Measurements from ENCODE around the gene CEP85.

CEP85 gene

DNA sequence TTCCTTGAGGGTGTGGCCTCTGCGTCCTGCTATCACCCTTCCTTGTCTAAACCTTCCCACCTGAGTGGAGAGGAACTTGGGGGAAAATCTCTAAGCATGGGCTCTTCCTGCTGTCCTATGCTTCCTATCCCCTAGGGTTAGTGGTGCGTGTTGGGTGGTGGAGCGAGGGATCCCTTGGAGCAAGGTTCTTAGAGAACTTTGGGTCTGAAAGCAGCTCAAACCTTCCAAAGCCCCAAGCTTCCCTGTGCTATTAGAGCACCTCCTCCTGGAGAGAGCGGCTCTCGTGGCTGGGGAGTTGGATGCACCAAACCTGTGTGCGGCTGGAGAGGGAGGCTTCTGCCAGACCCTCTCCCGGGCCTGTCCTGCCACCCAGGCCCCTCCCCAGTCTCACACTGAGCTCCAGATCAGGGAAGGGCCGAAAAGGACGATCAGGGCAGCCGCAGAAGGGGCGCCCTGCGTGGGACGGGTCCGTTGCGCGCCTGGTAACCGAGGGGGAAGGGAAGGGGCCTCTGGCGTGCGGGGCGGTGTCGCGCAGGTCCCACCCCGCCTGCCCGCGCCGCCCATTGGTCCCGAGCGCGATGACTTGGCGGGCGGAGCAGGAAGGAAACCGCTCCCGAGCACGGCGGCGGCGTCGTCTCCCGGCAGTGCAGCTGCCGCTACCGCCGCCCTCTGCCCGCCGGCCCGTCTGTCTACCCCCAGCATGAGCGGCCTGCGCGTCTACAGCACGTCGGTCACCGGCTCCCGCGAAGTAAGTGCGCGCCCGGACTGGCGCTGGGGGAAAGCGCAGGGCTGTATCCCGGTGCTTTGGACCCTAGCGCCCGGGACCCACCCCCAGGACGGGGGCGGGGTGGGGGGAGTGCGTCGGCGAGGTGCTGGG lies 45.7 kb downstream of the CEP85 start, which contains the start of gene SH3BGRL3:
Gene SH3BGRL3, plus strand, starts transcription at position 631 of the 877 bp plus-strand sequence. Its CDS starts 70 bp downstream, at position 701.
- DNase-seq: peak; percentile 85

DNA sequence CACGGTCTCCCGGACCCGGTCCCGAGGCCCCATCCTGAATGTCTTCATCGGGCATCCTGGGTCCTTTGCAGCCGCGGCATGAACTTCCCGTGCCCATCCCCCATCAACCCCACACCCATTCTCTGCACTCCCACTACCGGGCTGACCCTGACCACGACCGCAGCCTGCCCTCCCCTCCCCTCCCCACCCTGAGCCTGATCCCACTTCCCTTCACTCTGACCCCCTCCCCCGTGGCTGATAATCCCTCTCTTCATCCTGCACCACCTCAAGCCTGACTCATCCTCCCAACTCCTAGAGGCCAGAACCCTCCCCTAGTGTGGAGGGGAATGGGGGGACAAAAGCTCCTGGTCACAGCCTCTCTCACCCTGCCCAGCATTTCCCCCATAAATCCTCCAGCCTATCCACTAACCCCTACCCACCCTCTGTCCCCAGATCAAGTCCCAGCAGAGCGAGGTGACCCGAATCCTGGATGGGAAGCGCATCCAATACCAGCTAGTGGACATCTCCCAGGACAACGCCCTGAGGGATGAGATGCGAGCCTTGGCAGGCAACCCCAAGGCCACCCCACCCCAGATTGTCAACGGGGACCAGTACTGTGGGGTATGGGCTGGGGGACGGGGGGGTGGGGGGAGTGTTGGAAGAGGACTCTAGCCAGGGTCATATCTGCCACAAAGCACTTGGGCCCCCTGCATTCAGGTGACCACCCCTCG lies 46.5 kb downstream of the CEP85 start:
- DNase-seq: no peak

DNA sequence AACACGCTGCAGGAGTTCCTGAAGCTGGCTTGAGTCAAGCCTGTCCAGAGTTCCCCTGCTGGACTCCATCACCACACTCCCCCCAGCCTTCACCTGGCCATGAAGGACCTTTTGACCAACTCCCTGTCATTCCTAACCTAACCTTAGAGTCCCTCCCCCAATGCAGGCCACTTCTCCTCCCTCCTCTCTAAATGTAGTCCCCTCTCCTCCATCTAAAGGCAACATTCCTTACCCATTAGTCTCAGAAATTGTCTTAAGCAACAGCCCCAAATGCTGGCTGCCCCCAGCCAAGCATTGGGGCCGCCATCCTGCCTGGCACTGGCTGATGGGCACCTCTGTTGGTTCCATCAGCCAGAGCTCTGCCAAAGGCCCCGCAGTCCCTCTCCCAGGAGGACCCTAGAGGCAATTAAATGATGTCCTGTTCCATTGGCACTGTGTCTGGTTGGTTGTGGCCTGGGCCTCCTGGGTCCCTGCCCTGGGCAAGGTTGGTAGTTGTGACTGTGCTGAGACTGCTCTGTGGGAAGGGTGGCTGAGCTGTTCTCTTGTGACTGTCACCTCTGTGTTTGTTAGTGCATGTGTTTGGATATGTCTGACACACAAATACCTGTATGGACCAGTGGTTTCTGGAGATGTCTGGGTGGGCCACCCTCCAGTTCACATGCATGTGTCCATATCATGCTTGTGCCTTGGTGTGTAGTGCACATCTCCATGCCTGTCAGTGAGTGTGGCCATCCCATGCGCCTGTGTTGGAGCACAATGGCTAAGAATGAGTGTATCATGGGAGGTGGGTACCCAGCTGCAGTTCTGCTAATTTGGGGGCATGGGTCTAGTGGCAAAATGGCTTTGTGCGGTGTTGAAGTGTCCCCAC lies 47.3 kb downstream of the CEP85 start:
- DNase-seq: no peak

- no peak for DNase-seq
These were observed 48.0 kb downstream of the CEP85 start for GRCh38 chr1:26281971-26282370.

DNA sequence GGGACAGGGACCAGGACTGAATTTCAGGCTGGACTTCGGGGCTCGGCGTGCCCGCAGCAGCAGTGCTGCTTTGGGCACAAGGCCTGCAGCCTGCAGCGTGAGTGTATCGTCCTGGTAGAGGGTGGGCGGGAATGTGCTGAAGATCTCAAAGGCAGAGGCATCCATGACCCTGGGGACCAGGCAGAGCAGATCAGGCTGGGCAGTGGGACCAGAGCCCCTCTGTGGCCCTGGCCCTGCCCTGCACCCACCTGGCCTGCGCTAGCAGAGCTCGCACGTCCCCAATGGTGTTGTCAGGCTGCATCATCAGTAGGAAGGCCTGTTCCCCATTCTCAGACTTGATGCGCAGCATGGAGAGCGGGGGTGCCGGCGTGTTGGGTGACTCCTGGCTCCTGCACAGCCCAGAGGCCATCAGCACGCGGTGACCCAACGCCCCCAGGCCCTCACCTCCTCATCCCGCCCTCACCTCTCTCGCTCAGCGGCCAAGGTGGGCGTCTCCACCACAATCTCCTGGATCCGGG lies 48.5 kb downstream of the CEP85 start:
- DNase-seq: no peak

DNA sequence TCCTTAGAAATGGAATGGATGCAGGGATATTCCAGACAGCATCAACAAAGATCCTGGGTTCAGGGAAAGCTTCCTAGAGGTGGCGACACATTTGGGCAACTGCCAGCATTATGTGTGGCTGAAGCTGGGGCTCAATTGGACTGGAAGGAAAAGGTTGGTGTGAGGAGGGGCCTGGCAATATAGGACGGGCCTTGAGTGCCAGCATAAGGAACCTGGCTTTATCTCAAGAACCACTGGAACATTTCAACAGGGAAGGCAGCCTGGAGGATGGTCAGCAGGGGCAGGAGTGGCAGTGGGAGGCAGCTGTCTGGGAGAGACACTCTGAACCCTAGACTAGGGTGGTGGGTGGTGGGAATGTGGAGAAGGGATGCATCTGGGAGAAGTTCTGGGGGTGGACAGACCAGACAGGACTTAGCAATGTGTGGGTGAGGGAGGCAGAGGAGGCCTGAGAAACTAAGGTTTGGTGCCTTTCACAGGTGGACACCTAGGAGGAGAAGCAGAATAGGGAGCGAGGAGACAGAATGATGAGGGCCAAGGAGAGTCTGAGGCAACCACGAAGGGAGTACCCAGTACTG lies 49.4 kb downstream of the CEP85 start:
- no peak for DNase-seq

DNA sequence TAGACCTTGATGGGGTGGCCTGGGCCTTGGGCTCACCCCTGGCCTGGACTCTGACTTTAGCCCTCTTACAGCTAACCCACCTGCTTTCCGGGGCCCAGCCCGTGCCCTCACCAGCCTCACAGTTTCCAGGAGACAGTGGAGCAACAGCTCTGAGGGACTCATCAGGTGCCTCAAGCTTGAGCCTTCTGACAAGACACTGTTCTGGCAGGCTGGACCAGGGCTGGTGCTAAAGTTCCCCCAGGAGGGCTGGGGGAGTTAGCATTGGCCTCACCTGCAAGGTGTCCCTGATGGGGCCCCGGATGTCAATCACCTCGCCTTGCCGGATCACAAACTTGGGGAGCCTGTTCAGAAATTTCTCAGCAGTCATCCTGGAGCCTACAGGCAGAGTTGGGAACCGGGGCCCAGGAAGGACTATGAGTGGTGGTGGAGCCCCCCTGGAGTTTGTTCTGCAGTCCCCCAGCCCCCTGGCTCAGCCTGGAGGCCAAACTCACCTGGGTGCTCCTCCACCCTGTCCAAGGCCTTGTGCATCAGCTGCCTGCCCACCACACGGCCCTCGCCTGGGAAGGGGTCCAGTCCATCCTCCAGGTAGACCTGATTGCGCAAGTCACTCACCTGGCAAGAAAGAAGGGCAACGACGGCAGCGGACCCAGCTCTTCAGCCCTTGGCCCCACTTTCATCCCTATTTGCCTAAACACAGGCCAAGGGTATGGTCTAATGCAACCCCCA lies 50.0 kb downstream of the CEP85 start:
- DNase-seq: no peak

- peak; percentile 93 for DNase-seq
These were observed 50.8 kb downstream of the CEP85 start for GRCh38 chr1:26284597-26285347.

- peak; percentile 45 for DNase-seq
These were observed 51.5 kb downstream of the CEP85 start for GRCh38 chr1:26285366-26286063.

GRCh38 chr1:26286064-26286416 lies 52.0 kb downstream of the CEP85 start:
- DNase-seq: no peak

- peak; percentile 82 for DNase-seq
These were observed 53.2 kb downstream of the CEP85 start for GRCh38 chr1:26287033-26287711.

- DNase-seq: no peak
These were observed 53.8 kb downstream of the CEP85 start for GRCh38 chr1:26287811-26288210.

- DNase-seq: peak; percentile 52
These were observed 54.4 kb downstream of the CEP85 start for GRCh38 chr1:26288311-26288941.

DNA sequence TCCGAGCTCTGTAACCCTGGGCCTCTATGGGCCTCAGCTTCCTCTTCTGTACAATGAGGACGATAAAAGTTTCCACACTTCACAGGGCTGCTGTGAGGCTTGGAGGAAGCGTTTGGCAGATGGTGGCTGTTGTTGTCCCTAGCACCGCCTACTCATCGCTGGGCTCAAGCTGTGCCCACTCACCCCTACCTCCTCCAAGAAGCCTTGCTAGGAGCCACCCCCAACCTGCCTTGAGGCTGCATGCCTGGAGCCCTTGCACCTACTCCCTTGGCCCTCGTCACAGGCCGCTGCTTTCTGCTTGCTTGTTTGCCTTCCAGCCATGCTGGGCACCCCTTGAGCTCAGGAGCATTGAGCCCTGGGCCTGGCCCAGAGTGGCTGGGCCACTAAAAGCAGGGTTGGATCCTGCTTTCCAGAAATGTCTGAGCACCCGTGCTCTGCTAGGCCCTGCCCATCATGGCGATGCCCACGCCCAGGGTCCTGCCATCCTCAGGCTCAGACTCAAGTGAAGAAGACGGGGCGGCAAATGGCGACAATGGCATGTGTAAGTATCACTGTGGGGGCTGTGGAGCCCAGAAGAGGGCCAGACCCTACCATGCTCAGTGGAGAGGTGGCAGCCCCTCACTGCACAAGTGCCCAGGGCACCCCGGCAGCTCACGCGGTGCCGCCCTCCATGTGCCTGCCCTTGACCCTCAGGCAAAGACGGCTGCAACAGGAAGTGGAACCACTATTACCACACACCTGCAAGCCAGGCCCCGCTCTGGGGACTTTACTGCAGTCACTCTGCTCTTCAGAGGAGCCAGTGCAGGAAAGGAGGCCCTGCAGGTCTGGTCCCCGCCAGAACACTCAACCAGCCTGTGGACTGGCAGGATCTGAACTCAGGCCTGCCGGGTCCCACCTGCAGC lies 55.4 kb downstream of the CEP85 start:
- peak; percentile 53 for DNase-seq

- DNase-seq: no peak
These were observed 56.3 kb downstream of the CEP85 start for GRCh38 chr1:26290122-26290881.

- no peak for DNase-seq
These were observed 56.9 kb downstream of the CEP85 start for GRCh38 chr1:26290882-26291261.

DNA sequence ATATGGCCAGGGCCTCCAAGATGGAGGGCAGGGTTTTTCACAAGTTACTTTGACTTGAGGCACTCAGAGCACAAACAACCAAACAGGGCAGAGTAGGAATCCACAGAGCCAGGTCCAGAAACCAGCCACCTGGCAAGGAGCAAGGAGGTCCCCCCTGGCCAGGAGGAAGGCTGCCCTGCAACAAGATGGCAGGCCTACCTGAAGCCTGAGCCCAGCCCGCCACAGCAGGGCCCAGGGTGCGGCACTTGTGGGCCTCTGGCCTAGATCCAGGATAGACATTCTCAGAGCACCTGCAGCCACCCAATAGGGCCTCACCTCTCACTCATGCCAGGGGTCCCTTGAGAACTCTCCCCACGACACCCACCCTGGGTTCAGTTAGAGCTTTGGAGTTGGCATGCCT lies 57.4 kb downstream of the CEP85 start:
- DNase-seq: no peak

All from CD4-positive, alpha-beta T cell treated with Interleukin-17A for 1 hour (primary cell).